ENCODE data around the gene SERPINA5.

SERPINA5 gene

DNA sequence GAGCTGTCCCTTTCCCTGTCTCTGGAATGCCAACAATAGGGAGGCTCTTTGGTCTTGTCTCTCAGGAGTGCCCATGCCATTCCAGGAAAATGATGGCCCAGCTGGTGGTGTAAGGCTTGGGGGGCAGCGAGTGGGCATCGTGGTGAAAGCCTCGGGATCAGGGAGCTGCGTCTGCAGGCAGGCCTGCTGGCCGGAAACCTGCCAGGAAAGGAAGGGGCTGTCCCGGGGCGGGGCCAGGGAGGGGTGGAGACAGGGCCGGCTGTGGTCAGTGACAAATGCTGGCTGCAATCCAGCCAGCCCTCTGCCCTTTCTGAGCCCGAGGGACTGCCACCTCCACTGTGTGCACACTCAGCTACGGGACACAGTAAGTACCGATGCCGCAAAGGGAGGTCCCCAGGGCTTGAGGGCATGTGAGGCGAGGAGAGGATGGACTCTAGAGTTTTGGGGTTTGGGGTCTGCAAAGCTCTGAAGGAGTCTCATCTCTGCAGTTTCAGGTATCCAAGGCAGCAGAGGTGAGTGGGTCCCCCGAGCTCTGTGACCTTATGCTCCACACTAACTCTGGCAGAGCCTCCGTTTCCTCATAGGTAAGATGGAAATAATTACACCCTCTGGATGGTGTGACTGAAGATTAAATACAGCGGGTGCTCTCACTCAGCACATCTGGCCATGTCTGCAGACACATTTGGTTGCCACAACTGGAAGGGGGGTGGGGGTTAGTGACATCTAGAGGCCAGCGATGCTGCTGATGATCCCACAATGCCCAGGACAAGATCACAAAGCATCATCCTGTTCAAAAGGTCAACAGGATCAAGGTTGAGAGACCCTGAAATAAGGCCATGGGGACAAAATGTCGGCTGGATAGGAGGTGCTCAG is at the start of gene SERPINA5:
Gene SERPINA5, plus strand, starts transcription at position 300 of the 873 bp plus-strand sequence. CDS start 5,937 bp downstream, outside the sequence.
- no peak for DNase-seq

GRCh38 chr14:94532447-94532846 is 48.8 kb upstream of the SERPINA5 start:
- no peak for DNase-seq

- no peak for DNase-seq
Measured at GRCh38 chr14:94535506-94535905, 45.7 kb upstream of the SERPINA5 start.

GRCh38 chr14:94536836-94537235 is 44.4 kb upstream of the SERPINA5 start:
- no peak for DNase-seq

DNA sequence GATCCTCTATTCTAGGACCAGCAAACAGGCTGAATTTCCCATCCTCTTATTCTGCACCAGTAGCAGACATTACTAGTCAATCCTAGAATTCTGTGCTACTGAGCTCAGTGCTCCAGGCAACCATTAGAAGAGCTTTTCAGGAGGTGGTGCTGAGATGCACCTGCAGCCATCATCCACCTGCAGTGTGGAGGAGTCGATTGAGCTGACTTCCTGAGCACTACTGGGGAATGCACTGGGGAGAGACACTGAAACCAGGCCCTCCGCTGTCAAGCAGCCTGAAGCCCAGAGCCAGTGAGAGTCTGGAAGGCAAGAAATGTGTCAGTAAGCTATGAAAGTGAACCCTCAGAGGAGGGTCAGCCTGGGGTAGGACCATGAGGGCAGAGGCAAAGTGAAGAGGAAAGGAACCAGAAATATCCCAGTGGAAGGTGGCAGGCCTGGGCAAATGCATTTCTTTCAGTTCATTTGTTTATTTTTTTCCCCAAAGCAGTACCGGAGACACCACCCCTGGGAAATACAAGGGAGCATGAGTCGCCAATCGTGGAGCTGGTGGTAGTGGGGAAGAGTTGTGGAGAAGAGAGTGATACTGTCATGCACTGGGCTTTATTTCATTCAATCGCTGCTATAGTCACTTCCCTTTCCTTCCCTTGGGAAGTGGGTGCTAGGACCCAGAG is 43.0 kb upstream of the SERPINA5 start:
- no peak for DNase-seq

GRCh38 chr14:94539181-94539580 is 42.0 kb upstream of the SERPINA5 start:
- no peak for DNase-seq

DNA sequence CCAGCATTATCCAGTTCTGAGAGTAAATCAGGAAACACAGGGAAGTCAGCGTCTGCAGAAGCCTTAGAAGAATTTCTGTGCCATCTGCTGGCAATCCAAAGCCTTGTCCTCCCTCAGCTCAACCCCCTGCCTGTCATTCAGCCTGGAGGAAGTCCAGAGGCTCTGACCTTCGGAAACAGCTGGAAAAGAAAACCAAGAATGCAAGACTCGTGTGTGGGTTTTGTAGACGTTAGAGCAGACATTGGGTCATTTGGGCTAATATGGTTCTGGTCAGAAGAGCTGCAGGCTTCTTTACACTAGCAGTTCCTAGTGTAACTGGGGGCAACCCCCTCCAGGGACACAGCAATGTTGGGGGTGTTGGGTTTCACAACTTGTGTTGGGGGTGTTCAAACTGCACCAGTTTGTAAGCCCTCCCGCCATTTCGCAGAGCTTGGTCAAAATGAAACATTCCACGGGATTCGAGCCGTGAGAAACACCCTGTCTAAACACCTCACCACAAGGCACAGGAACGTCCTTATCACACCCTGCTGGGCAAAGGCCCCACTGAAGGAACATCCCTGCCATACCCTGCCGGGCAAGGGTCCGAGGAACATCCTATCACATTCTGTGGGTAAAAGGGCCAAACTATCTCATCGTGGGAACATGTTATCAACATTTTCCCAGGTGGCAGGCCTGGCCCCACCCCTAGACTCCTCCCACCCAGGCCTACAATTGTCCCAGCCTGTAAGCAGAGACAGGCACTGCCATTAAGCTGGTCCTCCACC is 41.0 kb upstream of the SERPINA5 start:
- no peak for DNase-seq

- DNase-seq = no peak
Measured at GRCh38 chr14:94541234-94541975, 39.8 kb upstream of the SERPINA5 start.

GRCh38 chr14:94542111-94542810 is 39.0 kb upstream of the SERPINA5 start:
- no peak for DNase-seq

DNA sequence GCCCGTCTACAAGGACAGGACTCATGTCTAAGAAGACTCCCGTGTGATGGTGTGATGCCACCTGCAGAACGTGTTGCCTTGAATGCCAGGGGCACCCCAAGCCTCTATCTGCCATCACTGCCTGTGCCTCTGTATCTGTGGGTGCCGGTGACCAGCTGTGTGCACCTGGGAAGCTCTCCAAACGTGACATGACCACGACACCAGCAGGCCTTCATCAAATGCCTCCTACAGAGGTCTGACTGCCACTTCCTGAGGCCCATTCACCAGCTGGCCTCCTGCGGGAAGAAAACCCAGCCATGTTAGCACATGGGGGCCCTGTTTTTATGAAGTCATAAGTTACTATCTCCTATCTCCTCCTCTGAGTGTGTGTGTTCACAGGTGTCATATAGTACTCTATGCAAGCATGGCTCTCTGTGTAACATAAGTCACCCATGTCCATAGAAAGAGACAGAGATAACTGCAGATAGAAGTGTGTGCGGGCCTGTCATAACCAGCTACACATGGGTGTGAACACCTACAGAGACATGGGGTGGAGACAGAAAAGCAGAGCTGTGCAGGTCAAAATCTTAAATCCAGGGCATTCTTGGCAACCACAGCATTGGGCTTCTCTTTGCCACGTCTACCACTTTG is 38.3 kb upstream of the SERPINA5 start:
- DNase-seq = no peak

- DNase-seq = no peak
Measured at GRCh38 chr14:94543449-94544124, 37.6 kb upstream of the SERPINA5 start.

DNA sequence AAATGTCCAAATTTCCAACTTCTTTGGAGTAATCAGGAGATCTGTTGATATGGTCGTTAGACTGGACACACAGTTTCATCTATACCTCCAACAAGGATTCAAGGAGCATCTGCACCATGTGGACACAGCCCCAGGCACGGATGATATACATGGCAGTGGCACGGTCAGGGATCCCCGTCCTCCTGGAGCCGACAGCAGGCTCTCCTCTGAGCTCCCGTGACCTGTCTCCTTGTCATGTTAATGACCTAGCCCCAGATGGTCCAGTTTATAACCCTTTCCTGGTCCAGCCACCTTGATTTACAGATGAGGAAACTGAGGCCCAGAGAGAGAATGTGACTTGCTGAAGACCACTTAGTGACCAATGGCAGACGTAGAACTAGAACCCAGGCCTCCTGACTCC is 36.5 kb upstream of the SERPINA5 start:
- DNase-seq = no peak

DNA sequence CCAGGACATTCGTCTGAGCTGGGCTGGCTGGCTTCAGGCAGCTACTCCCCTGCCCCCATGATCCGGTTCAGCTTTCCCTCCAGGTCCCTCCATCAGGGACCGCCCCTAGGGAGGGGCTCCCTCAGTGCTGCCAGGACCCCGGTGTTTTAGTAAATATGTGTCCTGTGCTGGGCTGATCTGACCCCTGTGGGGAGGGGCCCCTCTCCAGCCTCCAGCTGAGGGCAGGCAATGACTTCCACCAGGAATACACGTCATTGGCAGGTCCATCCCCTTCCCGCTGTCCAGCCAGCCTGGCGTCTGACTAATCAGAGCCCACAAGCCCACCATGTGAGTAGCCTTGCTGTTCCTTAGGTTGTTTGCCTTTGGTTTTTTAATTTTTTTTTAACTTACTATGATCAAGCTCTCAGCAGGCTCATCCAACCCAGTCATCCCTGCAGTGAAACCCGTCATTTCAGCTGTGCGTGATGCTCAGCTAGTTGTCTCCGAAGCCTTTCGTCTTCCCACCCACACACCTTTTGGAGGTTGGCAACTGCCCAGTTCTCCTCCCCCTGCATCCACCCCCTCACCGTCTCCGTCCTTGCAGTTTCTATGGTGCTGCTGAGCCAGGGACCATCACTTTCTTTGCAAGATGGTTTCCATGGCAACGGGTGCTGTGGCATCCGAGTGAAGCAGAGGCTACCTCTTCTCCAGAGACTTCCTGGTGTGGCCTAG is 35.9 kb upstream of the SERPINA5 start:
- no peak for DNase-seq

DNA sequence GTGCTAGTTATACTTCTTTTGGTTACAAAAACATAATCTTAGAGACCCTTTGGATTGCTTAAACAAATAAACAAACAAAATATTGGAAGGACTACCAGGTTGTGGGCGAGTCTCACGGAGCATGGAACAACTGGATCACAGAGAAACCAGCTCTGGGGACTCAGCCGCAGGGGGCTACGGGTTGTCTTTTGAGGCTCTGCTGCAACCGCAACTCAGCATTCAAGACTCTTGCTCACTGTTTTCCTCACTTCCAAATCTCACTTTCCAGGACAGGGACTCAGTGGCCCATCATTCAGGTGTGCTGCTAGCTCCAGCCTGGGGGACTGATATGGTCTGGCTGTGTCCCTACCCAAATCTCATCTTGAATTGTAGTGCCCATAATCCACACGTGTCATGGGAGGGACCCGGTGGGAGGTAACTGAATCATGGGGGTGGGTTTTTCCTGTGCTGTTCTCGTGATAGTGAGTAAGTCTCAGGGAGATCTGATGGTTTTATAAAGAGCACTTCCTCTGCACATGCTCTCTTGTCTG is 34.0 kb upstream of the SERPINA5 start:
- DNase-seq = no peak

DNA sequence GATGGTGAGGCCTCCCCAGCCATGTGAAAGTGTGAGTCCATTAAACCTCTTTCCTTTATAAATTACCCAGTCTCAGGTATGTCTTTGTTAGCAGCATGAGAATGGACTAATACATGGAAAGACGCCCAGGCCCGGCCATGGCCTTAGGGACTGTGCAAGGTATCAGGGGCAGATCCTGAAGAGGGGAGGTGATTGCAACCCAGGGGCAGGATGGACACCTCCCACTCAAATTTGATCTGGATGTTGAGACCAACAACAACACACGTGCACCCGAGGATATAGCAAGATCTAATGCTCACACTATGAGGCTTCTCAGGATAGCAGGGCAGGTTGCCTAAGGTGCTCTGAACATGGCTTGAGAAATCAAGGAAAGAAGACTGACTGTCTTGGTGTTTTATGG is 33.5 kb upstream of the SERPINA5 start:
- DNase-seq = no peak

- no peak for DNase-seq
Measured at GRCh38 chr14:94548131-94548998, 32.9 kb upstream of the SERPINA5 start.

DNA sequence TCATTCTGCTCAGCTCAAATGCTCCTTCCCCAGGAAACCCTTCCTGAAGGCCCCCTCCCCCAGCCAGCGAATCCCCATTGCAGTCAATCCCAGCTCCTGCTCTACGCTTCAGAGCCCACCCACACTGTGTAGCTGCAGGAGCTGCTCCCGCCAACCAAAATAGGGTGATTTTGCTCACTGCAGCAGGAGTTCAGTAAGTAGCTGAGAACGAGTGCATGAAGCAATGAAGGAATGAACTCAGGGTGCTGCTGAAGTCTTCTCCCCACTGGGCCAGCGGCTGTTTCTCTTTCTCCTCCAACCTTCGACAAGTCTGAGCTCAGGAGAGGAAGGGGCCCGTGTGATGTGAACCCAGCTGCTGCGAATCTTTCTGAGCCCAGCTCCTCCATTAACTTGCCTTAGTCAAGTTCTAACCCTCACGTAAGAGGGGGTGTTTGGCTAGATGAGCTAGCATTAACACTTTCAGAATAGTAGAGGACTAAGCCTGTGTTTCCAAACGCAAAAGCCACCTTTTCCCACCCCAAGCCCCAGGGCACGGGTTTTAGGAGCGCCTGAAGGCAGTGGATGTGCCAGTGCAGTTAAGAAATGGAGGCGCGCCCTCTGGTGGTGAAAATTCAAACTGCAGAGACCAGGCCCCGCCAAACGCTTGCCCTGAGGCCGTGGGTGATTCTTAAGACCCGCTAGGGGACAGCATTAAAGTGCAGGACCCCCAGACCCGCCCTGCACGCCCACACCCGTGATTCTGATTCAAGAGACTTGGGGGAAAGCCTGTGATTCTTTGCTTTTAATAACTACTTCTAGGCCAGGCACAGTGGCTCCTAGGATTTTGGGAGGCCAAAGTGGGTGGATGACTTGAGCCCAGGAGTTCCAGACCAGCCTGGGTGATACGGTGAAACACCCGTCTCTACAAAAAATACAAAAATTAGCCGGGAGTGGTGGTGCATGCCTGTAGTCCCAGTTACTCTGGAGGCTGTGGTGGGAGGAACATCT is 31.9 kb upstream of the SERPINA5 start:
- DNase-seq = peak; percentile 46

DNA sequence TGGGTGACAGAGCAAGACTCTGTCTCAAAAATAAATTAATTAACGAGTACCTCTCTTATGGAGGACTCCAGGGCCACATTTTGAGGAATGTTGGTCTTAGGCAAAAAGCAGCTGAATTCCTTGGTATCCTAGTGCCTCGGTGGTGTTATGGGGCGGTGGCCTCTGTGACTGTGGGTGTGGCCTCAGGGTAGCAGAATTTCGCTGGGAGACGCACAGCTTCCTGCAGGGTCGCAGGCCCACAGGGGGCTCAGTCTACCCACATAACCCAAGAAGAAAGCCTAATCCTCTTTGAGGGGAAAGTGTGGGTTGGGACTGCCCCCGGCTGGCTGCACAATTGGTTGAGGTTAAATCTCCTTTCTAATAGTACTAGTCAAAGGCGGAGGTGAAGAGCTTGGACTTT is 31.2 kb upstream of the SERPINA5 start:
- no peak for DNase-seq

All from activated naive CD4-positive, alpha-beta T cell treated with anti-CD3 and anti-CD28 coated beads, Interleukin-2, amount 50 U/mL, for 16 hours (primary cell).